Gastroesophageal sphincter (tissue), 2 donors: ENCODE results near the gene ERAL1.

ENCODE experiments used
- EP300 ChIP-seq: sonication (generic); formaldehyde crosslinking; IDR thresholded peaks from one replicate; pipeline ENCODE4 v1.6.1; 2017; ENCODE audit warnings: antibody characterized with exemption, mild to moderate bottlenecking
- POLR2A ChIP-seq, 2 donors: fragments of 450-650 bp; IDR thresholded peaks; one replicate each; pipeline ENCODE4 v1.6.1; 2017; ENCODE audit warnings: antibody characterized with exemption in 2 of 2, mild to moderate bottlenecking in 2 of 2, moderate library complexity in 1 of 2

DNA sequence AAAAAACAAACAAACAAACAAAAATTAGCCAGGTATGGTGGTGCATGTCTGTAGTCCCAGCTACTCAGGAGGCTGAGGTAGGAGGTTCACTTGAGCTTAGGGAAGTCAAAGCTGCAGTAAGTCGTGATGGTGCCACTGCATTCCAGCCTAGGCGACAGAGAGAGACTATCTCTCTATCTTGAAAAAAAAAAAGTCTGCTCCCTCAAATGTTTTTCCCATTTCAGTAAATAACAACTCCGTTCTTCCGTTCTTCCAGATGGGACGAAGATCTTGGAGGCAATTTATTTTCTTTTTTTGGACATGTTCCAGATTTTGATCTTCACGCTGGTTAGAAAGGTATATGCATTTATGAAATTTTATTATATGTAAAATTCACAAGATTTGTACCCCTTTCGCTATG, 19.0 kb downstream of the ERAL1 start:
- TF ChIP-seq POLR2A (IDR thresholded peaks at IDR 0.05) (no peak), EP300 (no peak)
